T-helper 22 cell (primary cell): ENCODE measurements around the gene LYPD8.
"Not testable (repeated sequence)": the region's sequence is repeated elsewhere in the genome, so short reads cannot be mapped to it uniquely, and the experiment has no call there.

ENCODE experiments used
- DNase-seq: peaks from one replicate; pipeline ENCODE4 v3.0.0-alpha.2; 2020; ENCODE audit warnings: low read depth

LYPD8 gene

DNA sequence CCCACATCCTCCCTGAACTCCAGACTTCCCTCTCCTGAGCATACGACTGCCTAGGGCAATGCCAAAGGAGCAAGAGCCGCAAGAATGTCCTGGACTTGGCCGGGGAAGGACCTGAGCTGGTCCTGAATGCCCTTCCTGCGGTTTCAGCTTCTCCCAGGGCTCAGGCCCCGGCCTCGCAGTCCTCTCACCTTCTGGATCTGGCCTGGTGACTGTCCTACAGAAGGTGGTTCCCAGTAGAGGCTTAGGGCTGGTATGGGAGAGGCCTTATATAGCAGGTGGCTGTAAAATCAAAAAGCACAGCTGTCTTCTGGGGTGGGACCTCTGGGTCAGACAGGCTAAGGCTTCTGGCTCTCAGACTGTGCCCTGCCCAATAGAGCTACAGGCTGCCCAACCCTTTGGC is at the start of gene LYPD8:
Gene LYPD8, minus strand, starts transcription at position 243 of the 400 bp plus-strand sequence. CDS start 4,678 bp downstream, outside the sequence.
- DNase-seq = no peak

DNA sequence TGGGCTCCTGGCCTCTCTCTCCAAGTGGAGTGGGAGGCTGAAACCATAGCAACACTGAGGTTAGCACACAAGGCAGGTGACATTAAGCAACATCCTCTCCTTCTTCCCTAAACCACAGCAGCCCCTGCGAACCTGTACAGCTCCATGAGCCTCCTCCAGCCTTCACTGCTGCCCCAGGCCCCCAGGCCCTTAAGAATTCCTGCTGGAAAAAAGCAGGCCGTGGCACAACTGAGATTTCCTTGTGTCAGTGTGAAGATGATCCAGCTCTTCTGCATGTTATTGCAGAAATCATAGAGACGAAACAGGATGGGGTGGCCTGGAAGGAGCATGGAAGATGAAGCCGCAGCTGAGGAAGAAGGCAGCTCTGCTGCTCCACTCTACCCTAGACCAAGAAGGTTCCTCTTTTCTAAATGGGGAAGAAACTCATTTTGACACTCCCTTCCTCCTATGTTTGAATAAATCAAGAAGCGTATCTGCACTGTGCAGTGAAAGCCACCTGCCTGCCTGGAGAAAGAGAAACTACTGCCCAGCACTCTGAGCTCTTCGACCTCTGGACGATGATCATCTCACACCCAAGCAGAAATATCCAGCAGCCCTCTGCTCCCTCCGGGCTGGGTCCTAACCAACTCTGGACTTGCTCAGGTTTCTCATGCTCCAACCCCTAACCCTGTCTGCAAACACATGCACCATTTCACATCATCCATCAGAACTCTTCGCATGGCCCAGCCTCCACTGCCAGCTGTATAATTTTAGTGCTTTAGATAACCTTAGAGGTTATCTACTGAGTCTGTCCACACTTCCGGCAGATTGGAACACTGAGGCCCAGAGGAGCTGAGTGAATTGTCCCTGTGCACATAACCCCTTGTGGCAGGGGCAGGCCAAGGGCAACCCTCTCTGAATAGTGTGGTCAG is 49.5 kb upstream of the LYPD8 start:
- no peak for DNase-seq

DNA sequence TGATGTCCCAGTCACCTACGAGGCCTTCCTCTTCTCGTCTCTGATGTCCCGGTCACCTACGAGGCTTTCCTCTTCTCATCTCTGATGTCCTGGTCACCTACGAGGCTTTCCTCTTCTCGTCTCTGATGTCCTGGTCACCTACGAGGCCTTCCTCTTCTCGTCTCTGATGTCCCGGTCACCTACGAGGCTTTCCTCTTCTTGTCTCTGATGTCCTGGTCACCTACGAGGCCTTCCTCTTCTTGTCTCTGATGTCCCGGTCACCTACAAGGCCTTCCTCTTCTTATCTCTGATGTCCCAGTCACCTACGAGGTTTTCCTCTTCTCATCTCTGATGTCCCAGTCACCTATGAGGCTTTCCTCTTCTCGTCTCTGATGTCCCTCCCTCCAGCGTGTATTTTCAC is 47.9 kb upstream of the LYPD8 start:
- not testable (repeated sequence) for DNase-seq

DNA sequence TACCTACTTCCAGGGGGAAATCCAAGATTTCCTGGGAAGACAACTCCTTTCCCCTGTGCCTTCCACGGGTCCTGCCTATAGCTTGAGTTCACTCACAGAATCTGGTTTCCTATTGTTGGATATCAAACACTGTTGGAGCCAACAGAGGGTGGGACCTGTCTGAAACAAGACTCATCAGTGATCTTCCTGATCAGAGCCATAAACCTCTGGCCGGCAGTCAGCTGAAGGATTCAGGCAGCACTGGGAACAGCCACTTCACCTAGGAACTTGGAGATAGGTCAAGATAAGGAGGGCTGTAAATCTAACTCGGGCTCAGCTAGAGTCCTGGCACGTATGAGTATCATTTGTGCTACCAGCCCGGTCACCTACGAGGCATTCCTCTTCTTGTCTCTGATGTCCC is 46.9 kb upstream of the LYPD8 start:
- no peak for DNase-seq

GRCh38 chr1:248800459-248800858 is 44.9 kb upstream of the LYPD8 start:
- no peak for DNase-seq

DNA sequence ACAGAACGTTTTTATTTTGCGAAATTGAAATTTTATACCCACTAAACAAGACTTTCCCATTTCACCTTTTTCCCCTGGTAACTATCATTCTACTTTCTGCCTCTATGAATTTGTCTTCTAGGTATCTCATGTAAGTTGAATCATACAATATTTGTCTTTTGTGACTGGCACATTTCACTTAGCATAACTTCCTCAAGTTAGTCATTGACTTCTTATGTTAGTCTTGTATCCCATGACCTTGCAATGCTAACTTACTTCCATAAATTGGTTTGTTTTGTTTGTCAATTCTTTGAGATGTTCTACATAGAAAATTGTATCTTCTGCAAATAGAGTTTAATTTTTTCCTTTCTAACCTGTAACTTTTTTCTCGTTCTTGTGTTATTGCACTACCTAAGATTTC is 43.2 kb upstream of the LYPD8 start:
- DNase-seq = no peak

DNA sequence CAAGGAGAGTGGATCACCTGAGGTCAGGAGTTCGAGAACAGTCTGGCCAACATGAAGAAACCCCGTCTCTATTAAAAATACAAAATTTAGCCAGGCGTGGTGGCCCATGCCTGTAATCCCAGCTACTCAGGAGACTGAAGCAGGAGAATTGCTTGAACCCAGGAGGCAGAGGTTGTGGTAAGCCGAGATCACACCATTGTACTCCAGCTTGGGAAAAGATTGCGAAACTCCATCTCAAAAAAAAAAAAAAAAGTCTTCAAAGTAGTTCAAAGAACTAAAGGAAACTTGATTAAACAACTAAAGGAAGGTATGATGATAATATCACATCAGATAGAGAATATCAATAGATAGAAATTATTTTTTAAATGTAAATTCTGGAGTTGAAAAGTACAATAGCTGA is 39.1 kb upstream of the LYPD8 start:
- DNase-seq = not testable (repeated sequence)

GRCh38 chr1:248793592-248793991 is 38.0 kb upstream of the LYPD8 start:
- DNase-seq = no peak

GRCh38 chr1:248792342-248792741 is 36.8 kb upstream of the LYPD8 start:
- no peak for DNase-seq

DNA sequence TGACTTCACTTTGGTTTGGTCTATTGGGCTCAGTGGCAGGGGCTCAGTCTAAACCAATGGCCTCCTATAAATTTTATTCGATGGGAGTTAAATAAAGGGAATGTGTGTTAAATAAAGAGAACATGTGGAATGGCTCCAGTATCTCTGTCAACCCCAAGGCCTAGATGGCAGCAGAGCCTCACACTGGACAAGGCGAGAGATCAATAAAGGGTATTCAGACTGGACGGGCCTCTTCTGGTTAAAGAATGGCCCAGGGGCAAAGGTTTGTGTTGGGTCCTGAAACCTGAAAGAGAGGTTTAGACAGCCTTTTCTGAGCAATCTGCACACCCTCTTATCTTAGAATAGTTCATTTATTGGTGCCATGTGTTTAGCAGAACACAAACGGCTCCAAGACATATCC is 35.5 kb upstream of the LYPD8 start:
- no peak for DNase-seq

- no peak for DNase-seq
Observed at GRCh38 chr1:248790456-248790855, 34.9 kb upstream of the LYPD8 start.

DNA sequence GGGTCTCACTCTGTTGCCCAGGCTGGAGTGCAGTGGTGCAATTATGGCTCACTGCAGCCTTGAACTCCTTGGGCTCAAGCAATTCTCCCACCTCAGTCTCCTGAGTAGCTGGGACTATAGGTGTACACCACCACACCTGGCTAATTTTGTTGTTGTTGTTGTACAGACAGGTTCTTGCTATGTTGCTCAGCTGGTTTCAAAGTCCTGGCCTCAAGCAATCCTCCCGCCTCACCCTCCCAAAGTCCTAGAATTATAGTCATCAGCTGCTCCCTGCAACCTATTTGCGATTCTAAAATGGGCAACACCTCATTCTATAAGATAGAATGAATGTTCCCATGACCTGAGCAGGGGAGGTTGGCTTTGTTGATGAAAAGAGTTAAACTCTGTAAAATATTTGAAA is 33.8 kb upstream of the LYPD8 start:
- not testable (repeated sequence) for DNase-seq

DNA sequence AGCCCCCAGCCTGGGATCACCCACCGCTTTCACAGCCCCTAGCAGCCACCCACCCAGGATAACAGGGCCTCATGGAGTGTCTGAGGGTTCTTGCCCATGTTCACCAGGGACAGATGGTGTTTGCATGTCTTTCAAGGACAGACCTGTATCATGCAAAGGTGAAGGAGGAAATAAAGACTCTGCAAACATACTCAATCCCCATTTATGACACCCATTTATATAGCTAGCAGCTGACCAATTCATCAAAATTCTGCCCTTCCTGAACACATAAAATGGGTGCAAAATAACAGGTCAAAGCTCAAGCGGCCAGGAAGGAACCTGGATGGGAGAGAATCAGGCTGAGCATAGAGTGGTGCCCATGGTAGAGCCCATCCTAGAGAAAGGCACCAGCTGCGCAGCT is 32.8 kb upstream of the LYPD8 start:
- DNase-seq = no peak

- no peak for DNase-seq
Observed at GRCh38 chr1:248787430-248787829, 31.9 kb upstream of the LYPD8 start.

DNA sequence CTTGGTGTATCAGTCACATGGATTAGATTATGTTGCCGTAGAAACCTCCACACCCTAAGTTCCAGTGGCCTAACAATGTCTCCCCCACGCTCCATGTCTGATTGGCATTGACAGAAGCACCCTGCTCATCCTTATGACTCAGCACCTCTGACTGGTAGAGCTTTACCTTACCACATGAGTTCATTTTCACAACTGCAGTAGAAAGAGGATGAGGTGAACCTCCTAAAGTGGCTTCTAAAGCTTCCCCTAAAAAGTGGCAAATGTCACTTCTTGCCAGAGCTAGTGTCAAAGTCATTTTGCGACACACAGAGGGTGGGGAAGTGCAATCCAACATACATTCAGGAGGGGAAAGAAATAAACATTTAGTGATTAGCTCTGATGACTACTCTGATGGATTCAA is 30.6 kb upstream of the LYPD8 start:
- DNase-seq = no peak

DNA sequence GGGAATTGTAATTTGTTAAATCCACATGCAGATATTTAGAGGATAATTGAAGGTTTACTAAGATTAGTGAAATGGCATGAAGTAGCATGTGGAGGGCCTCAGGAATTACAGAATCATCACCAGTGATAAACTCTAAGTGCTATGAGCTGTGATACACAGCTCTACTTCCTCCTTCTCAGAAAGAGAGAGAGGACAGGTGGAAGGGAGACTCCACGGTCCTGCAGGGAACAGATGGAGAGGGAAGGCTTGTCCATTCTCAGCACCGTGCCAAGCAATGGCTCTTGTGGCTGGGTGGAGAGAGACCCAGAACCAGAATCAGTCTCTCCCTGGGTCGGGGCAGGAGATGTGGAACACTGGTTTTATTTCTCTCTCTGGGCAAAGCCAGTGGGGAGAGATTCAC is 27.8 kb upstream of the LYPD8 start:
- no peak for DNase-seq

- DNase-seq = no peak
Observed at GRCh38 chr1:248782416-248783141, 27.0 kb upstream of the LYPD8 start.

DNA sequence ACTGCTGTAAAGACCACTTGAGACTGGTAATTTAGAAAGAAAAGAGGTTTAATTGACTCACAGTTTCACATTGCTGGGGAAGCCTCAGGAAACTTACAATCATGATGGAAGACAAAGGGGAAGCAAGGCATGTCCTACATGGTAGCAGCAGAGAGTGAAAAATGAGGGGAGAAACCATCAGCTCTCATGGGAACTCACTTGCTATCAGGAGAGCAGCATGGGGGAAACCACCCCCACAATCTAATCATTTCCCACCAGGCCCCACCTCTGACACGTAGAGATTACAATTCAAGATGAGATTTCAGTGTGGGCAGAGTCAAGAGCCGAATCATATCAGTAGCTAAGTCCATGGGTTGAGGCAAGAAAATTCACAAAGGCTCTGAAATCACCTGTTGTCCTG is 23.8 kb upstream of the LYPD8 start:
- no peak for DNase-seq

DNA sequence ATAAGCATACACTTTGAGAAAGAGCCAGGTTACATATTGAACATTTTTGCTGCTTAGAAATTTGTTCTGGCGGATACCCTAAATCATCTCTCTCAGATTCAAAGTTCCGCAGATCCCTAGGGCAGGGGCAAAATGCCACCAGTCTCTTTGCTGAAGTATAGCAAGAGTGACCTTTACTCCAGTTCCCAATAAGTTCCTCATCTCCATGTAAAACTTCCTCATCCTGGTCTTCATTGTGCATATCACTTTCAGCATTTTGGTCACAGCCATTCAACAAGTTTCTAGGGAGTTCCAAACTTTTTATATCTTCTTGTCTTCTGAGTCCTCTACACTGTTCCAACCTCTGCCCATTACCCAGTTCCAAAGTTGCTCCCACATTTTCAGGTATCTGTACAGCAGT is 23.3 kb upstream of the LYPD8 start:
- no peak for DNase-seq

- no peak for DNase-seq
Observed at GRCh38 chr1:248776991-248777390, 21.4 kb upstream of the LYPD8 start.

DNA sequence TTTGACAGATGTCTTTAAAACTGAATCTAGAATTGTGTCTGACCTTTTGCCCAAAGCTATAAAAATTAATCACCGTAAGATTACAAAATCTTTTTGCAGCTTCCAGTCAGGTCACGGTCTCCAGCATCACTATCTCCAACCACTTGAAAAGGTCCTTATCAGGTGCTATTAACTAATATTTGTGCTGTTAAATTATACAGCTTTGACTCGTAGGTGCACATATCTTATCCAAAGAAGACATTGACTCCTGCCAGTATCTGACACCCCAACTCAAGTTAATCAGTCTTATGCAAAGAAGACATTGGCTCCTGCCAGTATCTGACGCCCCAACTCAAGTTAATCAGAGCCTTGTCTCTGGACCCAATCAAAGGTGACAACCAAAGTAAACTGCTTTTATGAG is 19.9 kb upstream of the LYPD8 start:
- no peak for DNase-seq

GRCh38 chr1:248759644-248760043 is 4.1 kb upstream of the LYPD8 start:
- no peak for DNase-seq

DNA sequence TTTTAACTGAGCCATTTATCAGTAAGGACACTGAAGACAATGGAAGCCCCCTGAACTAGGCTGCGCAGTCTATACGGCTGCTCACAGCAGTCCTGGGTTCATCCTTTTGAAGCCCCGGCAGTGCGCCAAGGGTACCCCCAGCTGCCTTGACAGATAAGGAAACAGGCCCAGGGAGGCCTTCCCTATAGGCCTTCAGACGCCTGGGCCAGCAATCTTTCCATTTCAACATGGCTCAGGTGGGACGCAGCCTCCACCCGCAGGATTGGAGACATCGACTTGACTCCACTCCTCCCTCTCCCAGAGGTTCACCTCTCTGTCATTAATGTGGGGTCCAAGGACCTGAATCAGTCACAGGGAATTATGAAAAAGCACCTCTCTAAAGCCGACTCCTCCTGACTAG is 2.8 kb upstream of the LYPD8 start:
- no peak for DNase-seq
